ENCODE data around the gene RPL22L1.
A peak's percentile ranks its signal among the peaks of the same experiment; 100 is the strongest.
"Not testable (repeated sequence)": the region's sequence is repeated elsewhere in the genome, so short reads cannot be mapped to it uniquely, and the experiment has no call there.

Gene RPL22L1

GRCh38 chr3:170869645-170870593 lies at the start of gene RPL22L1:
Gene RPL22L1, minus strand, starts transcription at chr3:170870195. Its CDS starts 28 bp downstream, at chr3:170870167.
- peak; percentile 80 for FAIRE-seq

DNA sequence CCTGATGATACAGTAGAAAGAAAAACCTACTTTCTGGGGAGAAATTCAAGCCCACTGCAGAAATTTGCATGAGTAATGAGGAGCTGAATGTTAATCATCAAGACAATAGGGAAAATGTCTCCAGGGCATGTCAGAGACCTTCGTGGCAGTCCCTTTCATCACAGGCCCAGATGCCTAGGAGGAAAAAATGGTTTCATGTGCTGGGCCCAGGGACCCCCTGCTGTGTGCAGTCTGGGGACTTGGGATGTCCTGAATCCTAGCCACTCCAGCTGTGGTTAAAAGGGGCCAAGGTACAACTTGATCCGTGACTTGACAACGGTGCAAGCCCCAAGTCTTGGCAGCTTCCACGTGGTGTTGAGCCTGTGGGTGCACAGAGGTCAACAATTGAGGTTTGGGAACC lies 48.7 kb upstream of the RPL22L1 start:
- no peak for FAIRE-seq

DNA sequence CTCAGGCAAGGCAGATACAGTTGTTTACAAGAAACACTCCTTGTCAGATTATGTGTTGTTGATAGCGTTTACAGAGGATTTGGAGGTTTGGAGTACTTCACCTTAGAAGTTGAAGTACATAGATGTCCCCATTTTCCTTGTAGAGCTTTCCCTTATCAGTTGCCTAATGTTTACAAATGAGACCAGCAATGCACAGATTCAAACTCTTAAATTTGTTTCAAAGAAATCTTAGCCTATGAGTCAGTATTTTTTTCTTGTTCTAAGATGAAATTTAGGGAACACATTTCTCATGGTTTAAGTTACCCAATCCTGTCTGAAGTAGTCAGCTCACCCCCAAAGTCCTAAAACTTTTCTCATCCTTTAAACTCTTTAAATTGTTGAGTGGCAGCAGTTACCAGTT lies 44.7 kb upstream of the RPL22L1 start:
- no peak for FAIRE-seq

- FAIRE-seq = no peak
Observed at GRCh38 chr3:170914212-170914611, 44.2 kb upstream of the RPL22L1 start.

DNA sequence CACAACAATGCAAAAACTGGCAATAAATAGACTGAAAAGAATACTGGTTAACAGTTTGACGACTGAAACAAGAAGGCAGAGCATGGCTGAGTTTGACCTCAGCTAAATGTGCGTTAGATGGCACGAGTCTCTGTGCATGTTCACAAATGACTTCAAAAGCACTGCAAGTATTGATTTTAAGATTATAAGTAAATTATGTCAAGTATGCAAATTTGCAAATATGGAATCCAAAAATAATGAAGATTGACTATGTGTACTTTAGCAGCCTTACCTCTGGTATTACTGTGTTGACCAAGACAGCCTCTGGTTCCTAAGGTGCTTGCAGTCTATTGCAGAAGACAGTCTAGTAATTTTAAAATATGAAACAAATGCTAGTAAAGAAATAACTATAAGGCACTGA lies 41.1 kb upstream of the RPL22L1 start:
- no peak for FAIRE-seq

GRCh38 chr3:170910542-170910941 lies 40.5 kb upstream of the RPL22L1 start:
- FAIRE-seq = no peak

DNA sequence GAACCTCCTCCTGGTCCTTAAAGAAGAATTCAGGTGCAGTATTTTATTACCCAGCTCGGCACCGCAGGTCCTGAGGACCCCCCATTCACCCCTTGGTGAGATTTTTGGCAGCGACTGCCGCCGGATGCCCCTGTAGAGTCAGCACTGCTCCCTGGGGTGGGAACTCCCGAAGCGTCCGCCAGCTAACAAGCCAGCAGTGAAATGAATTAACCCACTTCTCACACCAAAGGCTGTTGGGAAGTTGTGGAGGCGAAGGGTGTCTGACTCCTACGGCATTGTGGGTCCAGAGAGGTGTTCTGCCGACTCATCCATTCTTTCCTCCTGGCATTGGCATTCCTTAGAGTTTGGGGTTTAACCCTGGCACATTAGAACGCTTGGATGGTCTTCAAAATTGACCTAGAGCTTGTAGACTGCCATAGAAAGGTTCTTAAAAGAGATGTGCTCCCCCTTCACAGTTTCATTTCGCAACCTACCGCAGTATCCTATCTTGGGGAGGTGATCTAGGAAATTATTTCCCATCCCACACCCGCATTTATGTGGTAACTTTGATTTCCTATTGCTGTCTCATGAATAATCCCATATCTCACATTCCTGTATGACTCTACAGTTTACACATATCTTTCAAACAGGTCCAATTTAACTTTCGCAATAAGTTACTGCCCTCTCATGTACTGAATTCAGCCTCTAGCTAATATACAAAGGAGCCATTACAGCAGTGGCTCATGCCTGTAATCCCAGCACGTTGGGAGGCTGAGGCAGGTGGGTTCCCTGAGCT lies 39.3 kb upstream of the RPL22L1 start:
- no peak for FAIRE-seq

- FAIRE-seq = no peak
Observed at GRCh38 chr3:170908235-170909116, 38.5 kb upstream of the RPL22L1 start, which contains the start of gene EIF5A2. Gene EIF5A2, minus strand, starts transcription at chr3:170908637. Its CDS starts 831 bp downstream, at chr3:170907806.

DNA sequence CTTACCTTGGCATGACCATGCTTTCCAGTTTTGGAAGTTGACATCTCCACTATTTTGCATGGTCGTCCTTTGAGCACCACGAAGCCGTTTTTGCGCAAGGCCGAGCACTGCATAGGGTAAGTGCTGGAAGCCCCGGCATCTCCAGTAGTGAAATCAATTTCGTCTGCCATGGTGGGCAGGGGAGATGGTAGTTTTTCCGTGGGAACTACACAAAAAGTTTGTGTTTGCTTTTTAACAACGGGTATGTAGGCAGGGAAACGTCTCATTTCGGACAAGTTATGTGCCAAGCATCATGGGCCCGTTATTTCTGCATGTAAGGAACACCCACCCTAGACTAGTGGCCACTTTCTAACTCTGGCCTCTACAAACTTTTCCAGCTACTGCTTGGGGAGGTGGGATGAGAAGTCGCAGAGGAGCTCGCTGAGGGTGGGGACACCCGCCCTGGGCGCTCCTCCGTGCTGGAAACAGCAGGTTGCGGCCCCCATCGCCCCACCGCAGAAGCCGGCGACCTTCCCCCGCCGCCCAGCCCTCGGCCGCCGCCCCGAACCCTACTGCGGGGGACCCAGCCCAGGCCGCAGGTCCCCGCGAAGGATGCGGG lies 37.7 kb upstream of the RPL22L1 start:
- FAIRE-seq = no peak

GRCh38 chr3:170905862-170906261 lies 35.9 kb upstream of the RPL22L1 start:
- no peak for FAIRE-seq

DNA sequence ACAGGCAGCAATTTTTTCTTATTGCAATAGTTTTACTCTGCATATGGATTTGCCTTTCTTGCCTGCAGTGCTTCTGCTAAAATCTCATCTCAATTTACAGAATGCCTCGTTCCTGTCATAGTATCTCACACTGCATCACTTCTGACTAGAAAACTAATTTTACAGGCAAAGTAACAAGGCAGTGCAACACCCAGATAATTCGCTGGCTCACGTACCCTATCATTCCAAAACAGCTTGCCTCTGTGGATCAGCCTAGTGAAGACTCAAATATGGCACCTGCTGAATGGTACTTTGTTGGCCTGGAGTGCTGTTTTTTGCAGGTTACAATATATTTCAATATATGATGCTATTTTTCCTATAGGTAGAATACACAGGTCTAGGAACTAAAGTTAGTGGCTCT lies 33.1 kb upstream of the RPL22L1 start:
- no peak for FAIRE-seq

DNA sequence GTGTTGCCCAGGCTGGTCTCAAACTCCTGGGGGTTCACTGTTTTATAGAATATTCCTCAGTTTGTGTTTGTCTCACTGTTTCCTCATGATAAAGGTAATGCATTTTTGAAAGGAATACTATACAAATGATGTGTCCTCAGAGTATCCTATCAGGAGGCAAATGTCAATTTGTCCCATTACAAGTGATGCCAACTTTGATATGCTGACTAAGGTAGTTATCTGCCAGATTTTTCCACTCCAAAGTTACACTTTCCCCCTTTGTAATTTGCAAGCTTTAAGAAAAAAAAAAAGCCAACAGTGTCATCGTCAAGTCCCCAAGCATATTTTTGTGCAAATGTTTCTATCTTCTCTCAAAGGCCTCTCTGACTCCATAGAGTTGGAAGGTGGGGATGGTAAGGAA lies 29.5 kb upstream of the RPL22L1 start:
- no peak for FAIRE-seq

DNA sequence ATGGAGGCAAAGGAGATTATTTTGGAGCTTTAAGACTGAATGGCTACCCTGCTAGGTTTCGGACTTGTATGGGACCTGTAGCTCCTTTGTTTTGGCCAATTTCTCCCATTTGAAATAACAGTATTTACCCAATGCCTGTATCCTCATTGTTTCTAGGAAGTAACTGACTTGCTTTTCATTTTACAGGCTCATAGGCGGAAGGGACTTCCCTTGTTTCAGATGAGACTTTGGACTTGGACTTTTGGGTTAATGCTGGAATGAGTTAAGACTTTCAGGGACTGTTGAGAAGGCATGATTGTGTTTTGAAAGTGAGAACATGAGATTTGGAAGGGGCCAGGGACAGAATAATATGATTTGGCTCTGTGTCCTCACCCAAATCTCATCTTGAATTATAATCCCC lies 28.0 kb upstream of the RPL22L1 start:
- FAIRE-seq = no peak

DNA sequence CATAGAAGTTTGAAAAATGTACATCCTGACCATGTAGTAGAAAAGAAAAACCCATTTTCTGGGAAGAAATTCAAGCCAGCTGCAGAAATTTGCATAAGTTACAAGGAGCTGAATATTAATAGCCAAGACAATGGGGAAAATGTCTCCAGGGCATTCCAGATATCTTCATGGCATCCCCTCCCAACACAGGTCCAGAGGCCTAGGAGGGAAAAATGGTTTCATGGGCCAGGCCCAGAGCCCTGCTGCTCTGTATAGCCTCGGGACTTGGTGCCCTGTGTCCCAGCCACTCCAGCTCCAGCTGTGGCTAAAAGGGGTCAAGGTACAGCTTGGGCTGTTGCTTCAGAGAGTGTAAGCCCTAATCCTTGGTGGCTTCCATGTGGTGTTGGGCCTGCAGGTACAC lies 27.2 kb upstream of the RPL22L1 start:
- not testable (repeated sequence) for FAIRE-seq

DNA sequence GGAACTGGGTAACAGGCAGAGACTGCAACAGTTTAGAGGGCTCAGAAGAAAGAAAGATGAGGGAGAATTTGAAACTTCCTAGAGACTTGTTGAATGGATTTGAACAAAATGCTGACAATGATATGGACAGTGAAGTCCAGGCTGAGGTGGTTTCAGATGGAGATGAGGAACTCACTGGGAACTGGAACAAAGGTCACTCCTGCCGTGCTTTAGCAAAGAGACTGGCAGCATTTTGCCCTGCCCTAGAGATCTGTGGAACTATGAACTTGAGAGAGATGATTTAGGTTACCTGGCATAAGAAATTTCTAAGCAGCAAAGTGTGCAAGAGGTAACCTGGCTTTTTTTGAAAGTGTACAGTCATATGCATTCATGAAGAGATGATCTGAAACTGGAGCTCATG lies 26.8 kb upstream of the RPL22L1 start:
- no peak for FAIRE-seq

- not testable (repeated sequence) for FAIRE-seq
Observed at GRCh38 chr3:170896333-170896732, 26.3 kb upstream of the RPL22L1 start.

DNA sequence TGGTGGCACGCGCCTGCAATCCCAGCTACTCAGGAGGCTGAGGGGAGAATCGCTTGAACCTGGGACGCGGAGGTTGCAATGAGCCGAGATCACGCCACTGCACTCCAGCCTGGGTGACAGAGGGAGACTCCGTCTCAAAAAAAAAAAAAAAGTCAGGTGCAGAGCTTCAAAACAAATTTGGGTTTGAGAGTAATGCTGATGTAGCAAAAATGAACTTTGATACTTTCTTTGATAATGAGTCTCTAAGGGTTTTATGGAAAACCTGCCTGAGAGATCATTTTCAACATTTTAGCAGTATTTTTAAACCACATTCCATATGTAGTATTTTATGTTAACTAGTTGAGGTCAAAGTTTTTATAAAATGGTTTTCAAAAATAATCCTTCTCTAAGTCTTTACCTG lies 23.9 kb upstream of the RPL22L1 start:
- FAIRE-seq = no peak

DNA sequence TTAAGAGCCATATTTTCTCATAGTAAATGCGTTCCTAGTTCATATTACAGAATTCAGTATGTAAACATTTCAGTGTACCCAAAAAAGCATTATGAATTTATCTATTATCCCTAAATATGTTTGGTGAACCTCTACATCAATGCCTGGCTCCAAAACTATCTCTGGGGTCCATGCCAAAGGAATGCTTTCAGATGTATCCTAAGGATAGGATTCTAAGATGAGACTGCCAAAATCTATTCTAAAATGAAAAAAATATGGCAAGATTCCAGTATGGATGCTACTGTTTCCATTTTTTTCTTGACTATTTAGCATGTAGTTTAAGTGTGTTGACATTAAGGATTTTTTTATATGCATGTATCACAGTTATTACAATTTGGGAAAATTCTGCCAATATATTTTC lies 19.6 kb upstream of the RPL22L1 start:
- no peak for FAIRE-seq

DNA sequence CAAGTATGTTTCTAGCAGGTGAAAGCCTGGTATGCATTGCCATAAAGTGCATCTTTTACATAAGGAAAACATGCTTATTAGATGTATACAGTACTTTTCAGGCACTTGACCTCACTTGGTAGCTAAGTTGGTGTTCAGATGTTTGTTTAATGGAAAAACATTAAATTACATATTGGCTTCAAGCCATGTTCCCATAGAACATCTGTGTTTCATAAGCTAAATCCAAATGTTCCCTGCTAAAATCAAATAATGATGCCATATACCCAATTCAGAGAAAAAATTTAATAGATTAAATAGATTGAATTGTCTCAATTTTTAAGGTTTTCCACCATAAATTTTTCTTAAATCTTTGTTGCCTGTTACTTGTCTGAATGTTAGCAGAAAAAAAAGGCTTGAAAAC lies 19.1 kb upstream of the RPL22L1 start:
- FAIRE-seq = no peak

- FAIRE-seq = not testable (repeated sequence)
Observed at GRCh38 chr3:170884109-170884930, 14.3 kb upstream of the RPL22L1 start.

DNA sequence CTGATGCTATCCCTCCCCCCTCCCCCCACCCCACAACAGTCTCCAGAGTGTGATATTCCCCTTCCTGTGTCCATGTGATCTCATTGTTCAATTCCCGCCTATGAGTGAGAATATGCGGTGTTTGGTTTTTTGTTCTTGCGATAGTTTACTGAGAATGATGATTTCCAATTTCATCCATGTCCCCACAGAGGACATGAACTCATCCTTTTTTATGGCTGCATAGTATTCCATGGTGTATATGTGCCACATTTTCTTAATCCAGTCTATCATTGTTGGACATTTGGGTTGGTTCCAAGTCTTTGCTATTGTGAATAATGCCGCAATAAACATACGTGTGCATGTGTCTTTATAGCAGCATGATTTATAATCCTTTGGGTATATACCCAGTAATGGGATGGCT lies 8.7 kb upstream of the RPL22L1 start:
- FAIRE-seq = not testable (repeated sequence)
